Loucy (cell line): ENCODE measurements around the gene RILPL1.

Experiments used
- H2AFZ ChIP-seq: fragments of 200-600 bp; sonication (generic); 2 replicates; pipeline ENCODE4 v1.6.0; 2016; ENCODE audit warnings: antibody characterized with exemption, mild to moderate bottlenecking, low read length, moderate library complexity
- H3F3A ChIP-seq: fragments of 200-600 bp; 2 replicates; pipeline ENCODE4 v1.6.0; 2016; ENCODE audit warnings: antibody characterized with exemption, low read depth, mild to moderate bottlenecking
- H3K27me3 ChIP-seq: fragments of 200-600 bp; sonication (generic); 2 replicates; pipeline ENCODE4 v1.6.1; 2014; ENCODE audit warnings: low read length, mild to moderate bottlenecking; ENCODE audit not compliant: insufficient read depth, poor library complexity, severe bottlenecking
- H3K36me3 ChIP-seq: fragments of 200-600 bp; sonication (generic); 2 replicates; pipeline ENCODE4 v1.6.1; 2016; ENCODE audit warnings: low read length; ENCODE audit not compliant: insufficient read depth
- H3K4me1 ChIP-seq: fragments of 200-600 bp; sonication (generic); 2 replicates; pipeline ENCODE4 v1.5.1; 2014; ENCODE audit warnings: low read length, mild to moderate bottlenecking; ENCODE audit not compliant: insufficient read depth, poor library complexity, severe bottlenecking
- H3K4me2 ChIP-seq: fragments of 200-600 bp; sonication (generic); 2 replicates; pipeline ENCODE4 v1.6.0; 2014; ENCODE audit warnings: antibody characterized with exemption, low read length, low read depth, mild to moderate bottlenecking; ENCODE audit not compliant: poor library complexity, severe bottlenecking
- H3K4me3 ChIP-seq: fragments of 200-600 bp; sonication (generic); 2 replicates; pipeline ENCODE4 v1.5.1; 2014; ENCODE audit warnings: low read length, mild to moderate bottlenecking, mixed read lengths; ENCODE audit not compliant: poor library complexity, severe bottlenecking
- H3K79me2 ChIP-seq: fragments of 200-600 bp; sonication (generic); 2 replicates; pipeline ENCODE4 v1.6.1; 2014; ENCODE audit warnings: low read length; ENCODE audit not compliant: insufficient read depth
- H3K9ac ChIP-seq: fragments of 200-600 bp; sonication (generic); 2 replicates; pipeline ENCODE4 v1.6.0; 2014; ENCODE audit warnings: mild to moderate bottlenecking, low read depth, low read length, moderate library complexity; ENCODE audit not compliant: poor library complexity, severe bottlenecking
- H3K9me2 ChIP-seq: fragments of 200-600 bp; sonication (generic); replicated peaks from 2 replicates; pipeline ENCODE4 v1.6.1; 2016; ENCODE audit warnings: low read depth, low read length, mixed read lengths
- H3K9me3 ChIP-seq: fragments of 200-600 bp; sonication (generic); 2 replicates; pipeline ENCODE4 v1.6.1; 2014; ENCODE audit warnings: mild to moderate bottlenecking, antibody characterized with exemption, low read length, low read depth; ENCODE audit not compliant: insufficient read depth
- H4K20me1 ChIP-seq: fragments of 200-600 bp; sonication (generic); 2 replicates; pipeline ENCODE4 v1.6.0; 2014; ENCODE audit warnings: antibody characterized with exemption, low read length, mild to moderate bottlenecking; ENCODE audit not compliant: insufficient read depth, poor library complexity, severe bottlenecking
- CTCF ChIP-seq: fragments of 200-600 bp; sonication (generic); conservative IDR thresholded peaks from 2 replicates; pipeline ENCODE4 v1.5.1; 2014; ENCODE audit warnings: mild to moderate bottlenecking, antibody characterized with exemption, low read length
- EZH2phosphoT487 ChIP-seq: fragments of 200-600 bp; IDR thresholded peaks from 2 replicates; pipeline ENCODE4 v1.6.1; 2018; ENCODE audit warnings: antibody characterized with exemption, mild to moderate bottlenecking, moderate library complexity, borderline replicate concordance

The RILPL1 gene

GRCh38 chr12:123442774-123443173 lies 90.7 kb downstream of the RILPL1 start:
- no peaks in the 10 kb centered on the region for H3K79me2 ChIP-seq
- H3K36me3 ChIP-seq, result no peaks in the 10 kb centered on the region
- no peak overlapping the region for H3K4me2 ChIP-seq
- no peaks in the 10 kb centered on the region for H3K9me2 ChIP-seq
- H4K20me1 ChIP-seq, result no peaks in the 10 kb centered on the region
- no peaks in the 10 kb centered on the region for H3F3A ChIP-seq
- H2AFZ ChIP-seq, result no peak overlapping the region
- no peak overlapping the region for H3K4me3 ChIP-seq
- H3K27me3 ChIP-seq, result no peaks in the 10 kb centered on the region
- TF ChIP-seq EZH2phosphoT487 (no peak), CTCF (no peak)
- no peaks in the 10 kb centered on the region for H3K9me3 ChIP-seq
- no peak overlapping the region for H3K9ac ChIP-seq
- H3K4me1 ChIP-seq, result no peaks in the 10 kb centered on the region

GRCh38 chr12:123441523-123442164 lies 91.9 kb downstream of the RILPL1 start:
- TF ChIP-seq CTCF (no peak), EZH2phosphoT487 (no peak)
- no peak overlapping the region for H2AFZ ChIP-seq

GRCh38 chr12:123436017-123436964 lies 97.2 kb downstream of the RILPL1 start, which contains the start of gene RILPL2:
Gene RILPL2, minus strand, starts transcription at chr12:123436684. Its CDS starts 264 bp downstream, at chr12:123436420.
- H3K27me3 ChIP-seq, result no peaks in the 10 kb centered on the region
- no peaks in the 10 kb centered on the region for H3K9me2 ChIP-seq
- H2AFZ ChIP-seq, result peak within 1 kb of the TSS; percentile 86
- H3K9ac ChIP-seq, result peak within 1 kb of the TSS; percentile 73
- TF ChIP-seq EZH2phosphoT487 (no peak), CTCF (peak; percentile 19; the same call in 1 of the 2 replicates)
- H3K4me1 ChIP-seq, result peaks cover 31% of the 10 kb centered on the region
- no peaks in the 10 kb centered on the region for H3F3A ChIP-seq
- H3K9me3 ChIP-seq, result no peaks in the 10 kb centered on the region
- H3K79me2 ChIP-seq, result peaks cover 40% of the 10 kb centered on the region
- peak within 1 kb of the TSS; percentile 80 for H3K4me3 ChIP-seq
- no peaks in the 10 kb centered on the region for H4K20me1 ChIP-seq
- H3K36me3 ChIP-seq, result no peaks in the 10 kb centered on the region
- peak within 1 kb of the TSS; percentile 71 for H3K4me2 ChIP-seq

More at GRCh38 chr12:123441523-123442164, 91.9 kb downstream of the RILPL1 start:
- no peaks in the 10 kb centered on the region for H4K20me1 ChIP-seq
- no peaks in the 10 kb centered on the region for H3K9me2 ChIP-seq
- H3K4me2 ChIP-seq, result no peak overlapping the region
- no peaks in the 10 kb centered on the region for H3K79me2 ChIP-seq
- peaks cover 3% of the 10 kb centered on the region for H3K4me1 ChIP-seq
- no peak overlapping the region for H3K9ac ChIP-seq
- H3K36me3 ChIP-seq, result no peaks in the 10 kb centered on the region
- H3K9me3 ChIP-seq, result no peaks in the 10 kb centered on the region
- no peak overlapping the region for H3K4me3 ChIP-seq
- no peaks in the 10 kb centered on the region for H3K27me3 ChIP-seq
- H3F3A ChIP-seq, result no peaks in the 10 kb centered on the region
